Keratinocyte (primary cell): Measurements from ENCODE around the gene PRDM11. TPM values are rescaled to one million over a fixed set of nuclear protein-coding genes. Genes with fewer than 3 reads are reported as not detected.

Experiments
- DNase-seq: peaks from one replicate; pipeline ENCODE4 v3.0.0-alpha.2; 2011; ENCODE audit warnings: low read depth, missing footprints, low spot score
- FAIRE-seq: peaks from 2 replicates; lab custom pipeline; 2011; peaks lifted over from hg19 to GRCh38; lab: Jason Lieb, UNC
- H2AFZ ChIP-seq: 2 replicates; pipeline ENCODE4 v1.6.0; 2012; ENCODE audit warnings: low read length, control low read depth, inconsistent platforms; ENCODE audit not compliant: control insufficient read depth
- H3K27ac ChIP-seq: 2 replicates; pipeline ENCODE4 v1.5.1; 2011; ENCODE audit warnings: low read length; ENCODE audit not compliant: control insufficient read depth, insufficient read depth
- H3K27me3 ChIP-seq: 3 replicates; pipeline ENCODE4 v1.6.0; 2011; ENCODE audit warnings: low read length; ENCODE audit not compliant: control insufficient read depth, insufficient read depth; ENCODE audit errors: extremely low read depth
- H3K36me3 ChIP-seq, 2 experiments: 2 replicates in 1 of 2; 3 replicates in 1 of 2; pipeline ENCODE4 v1.5.1; 2011; ENCODE audit warnings: low read length in 2 of 2, mild to moderate bottlenecking in 1 of 2; ENCODE audit not compliant: control insufficient read depth in 2 of 2, insufficient read depth in 2 of 2; ENCODE audit errors: extremely low read depth in 1 of 2
- H3K4me1 ChIP-seq: 3 replicates; pipeline ENCODE4 v1.5.1; 2011; ENCODE audit warnings: low read length; ENCODE audit not compliant: control insufficient read depth, insufficient read depth; ENCODE audit errors: extremely low read depth
- H3K4me2 ChIP-seq: 3 replicates; pipeline ENCODE4 v1.6.0; 2011; ENCODE audit warnings: low read depth, low read length; ENCODE audit not compliant: control insufficient read depth, insufficient read depth; ENCODE audit errors: extremely low read depth
- H3K4me3 ChIP-seq, 3 experiments: fragments of 200-600 bp in 1 of 3; sonication (generic) in 1 of 3; 2 replicates in 2 of 3; 3 replicates in 1 of 3; pipeline ENCODE4 v1.5.1; 2011 to 2016; ENCODE audit warnings: low read length in 3 of 3, mild to moderate bottlenecking in 3 of 3, control low read depth in 2 of 3, inconsistent platforms in 1 of 3, low read depth in 1 of 3, mixed read lengths in 1 of 3, mixed run types in 1 of 3, moderate library complexity in 1 of 3; ENCODE audit not compliant: control insufficient read depth in 2 of 3, insufficient read depth in 2 of 3; ENCODE audit errors: extremely low read depth in 1 of 3
- H3K79me2 ChIP-seq: 2 replicates; pipeline ENCODE4 v1.6.0; 2012; ENCODE audit warnings: low read length; ENCODE audit not compliant: control insufficient read depth, insufficient read depth
- H3K9ac ChIP-seq: 3 replicates; pipeline ENCODE4 v1.6.0; 2011; ENCODE audit warnings: low read length; ENCODE audit not compliant: control insufficient read depth, insufficient read depth; ENCODE audit errors: extremely low read depth
- H3K9me1 ChIP-seq: 3 replicates; pipeline ENCODE4 v1.6.0; 2011; ENCODE audit warnings: low read length; ENCODE audit not compliant: control insufficient read depth, insufficient read depth; ENCODE audit errors: extremely low read depth
- H3K9me3 ChIP-seq: 2 replicates; pipeline ENCODE4 v1.5.1; 2012; ENCODE audit warnings: low read depth, low read length; ENCODE audit not compliant: control insufficient read depth
- H4K20me1 ChIP-seq: 3 replicates; pipeline ENCODE4 v1.6.0; 2011; ENCODE audit warnings: low read length; ENCODE audit not compliant: control insufficient read depth, insufficient read depth; ENCODE audit errors: extremely low read depth
- EZH2 ChIP-seq: IDR thresholded peaks from one replicate; pipeline ENCODE4 v1.6.1; 2012; ENCODE audit warnings: inconsistent platforms, mild to moderate bottlenecking, low read length, moderate library complexity
- dilution Hi-C: fragments of 300-500 bp; cut with MboI; formaldehyde crosslinking; loops from one replicate; pipeline ENCODE4 v1.7.0; 2020; ENCODE audit warnings: low sequenced_read_pairs; ENCODE audit not compliant: extremely low pct_ligation_motif_present
- polyA plus RNA-seq, 5 experiments: library from polyadenylated mRNA; depleted of rRNA in 3 of 5; stranded (reverse) in 3 of 5; stranded (forward) in 1 of 5; unstranded in 1 of 5; fragments of >200 nt; gene quantifications; 1 replicate in 1 of 5; 2 replicates in 3 of 5; 3 replicates in 1 of 5; pipeline versions ENCODE4 v1.2.1 to v1.2.3, GENCODE V29; 2011 to 2012; ENCODE audit warnings: missing spikeins in 2 of 5, low read depth in 1 of 5, low replicate concordance in 1 of 5
- TF ChIP-seq, protein P1 (sequence below), 3 experiments: IDR thresholded peaks in 1 of 3; conservative IDR thresholded peaks in 1 of 3; optimal IDR thresholded peaks in 1 of 3; 2 replicates in 2 of 3; 3 replicates in 1 of 3; pipeline versions ENCODE3 to v1.5.1; 2011; ENCODE audit warnings: low read length in 3 of 3, mild to moderate bottlenecking in 3 of 3, moderate library complexity in 2 of 3, control low read depth in 1 of 3, inconsistent platforms in 1 of 3; ENCODE audit not compliant: insufficient read depth in 2 of 3; ENCODE audit errors: extremely low read depth in 1 of 3

Gene PRDM11
- polyA plus RNA-seq, 1 donor (not counting 4 experiments of a cell fraction or from before 2014, with no cell fraction given) = 2.1 TPM

DNA sequence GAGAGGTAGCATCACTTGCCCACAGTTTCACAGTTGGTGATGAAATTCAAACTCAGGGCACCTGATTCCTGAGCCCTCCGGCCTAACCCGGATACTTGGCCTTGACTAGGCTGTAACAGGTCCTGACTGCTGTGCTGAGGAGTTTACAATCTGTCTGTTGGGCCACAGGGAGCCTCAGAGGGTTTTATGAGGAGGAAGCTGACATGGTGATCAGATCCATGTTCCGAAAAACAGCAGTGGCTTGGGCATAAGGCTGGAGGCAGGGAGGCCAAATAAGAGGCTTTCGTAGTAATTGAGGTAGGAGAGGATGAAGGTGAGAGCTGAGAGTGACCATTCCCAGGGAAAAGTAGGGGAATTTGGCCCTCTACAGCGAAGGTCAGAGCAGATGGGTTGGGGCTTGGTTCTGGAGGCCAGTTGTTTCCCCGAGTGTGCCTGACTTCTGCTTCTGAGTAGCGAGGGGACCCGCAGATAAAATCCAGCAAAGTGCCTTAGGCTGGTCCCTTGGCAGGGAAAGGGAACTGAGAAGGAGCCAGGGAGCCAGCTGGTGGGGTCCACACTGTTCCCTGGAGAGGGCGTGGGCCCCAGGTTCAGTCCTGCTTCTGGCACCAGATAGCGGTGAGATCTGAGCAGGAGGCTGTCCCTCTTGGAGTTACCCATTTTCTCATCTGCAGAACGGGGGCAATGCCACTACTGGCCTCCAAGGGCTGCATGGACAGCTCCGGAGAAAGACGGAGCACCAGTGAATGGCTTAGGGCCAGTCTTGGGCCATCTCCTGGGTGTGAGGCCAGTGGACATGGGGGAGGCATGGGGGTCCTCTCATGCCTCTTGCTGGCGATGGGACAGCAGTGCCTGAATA lies 6.5 kb downstream of the PRDM11 start:
- no peak for FAIRE-seq
- Histone ChIP-seq H3K4me2 (no peak overlapping the region), H3K4me3 (no peak overlapping the region), H3K9me3 (no peaks in the 10 kb centered on the region), H4K20me1 (no peaks in the 10 kb centered on the region), H3K36me3 (no peaks in the 10 kb centered on the region), H3K79me2 (no peaks in the 10 kb centered on the region), H3K27ac (no peak overlapping the region), H3K9ac (no peak overlapping the region), H3K9me1 (no peaks in the 10 kb centered on the region), H3K4me1 (peaks cover 7% of the 10 kb centered on the region), H3K27me3 (no peaks in the 10 kb centered on the region), H2AFZ (no peak overlapping the region)
- no peak for TF ChIP-seq EZH2
- TF ChIP-seq, protein P1, sequence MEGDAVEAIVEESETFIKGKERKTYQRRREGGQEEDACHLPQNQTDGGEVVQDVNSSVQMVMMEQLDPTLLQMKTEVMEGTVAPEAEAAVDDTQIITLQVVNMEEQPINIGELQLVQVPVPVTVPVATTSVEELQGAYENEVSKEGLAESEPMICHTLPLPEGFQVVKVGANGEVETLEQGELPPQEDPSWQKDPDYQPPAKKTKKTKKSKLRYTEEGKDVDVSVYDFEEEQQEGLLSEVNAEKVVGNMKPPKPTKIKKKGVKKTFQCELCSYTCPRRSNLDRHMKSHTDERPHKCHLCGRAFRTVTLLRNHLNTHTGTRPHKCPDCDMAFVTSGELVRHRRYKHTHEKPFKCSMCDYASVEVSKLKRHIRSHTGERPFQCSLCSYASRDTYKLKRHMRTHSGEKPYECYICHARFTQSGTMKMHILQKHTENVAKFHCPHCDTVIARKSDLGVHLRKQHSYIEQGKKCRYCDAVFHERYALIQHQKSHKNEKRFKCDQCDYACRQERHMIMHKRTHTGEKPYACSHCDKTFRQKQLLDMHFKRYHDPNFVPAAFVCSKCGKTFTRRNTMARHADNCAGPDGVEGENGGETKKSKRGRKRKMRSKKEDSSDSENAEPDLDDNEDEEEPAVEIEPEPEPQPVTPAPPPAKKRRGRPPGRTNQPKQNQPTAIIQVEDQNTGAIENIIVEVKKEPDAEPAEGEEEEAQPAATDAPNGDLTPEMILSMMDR (optimal IDR thresholded peaks at IDR 0.05 in 1 of 3, IDR thresholded peaks at IDR 0.05 in 1 of 3, conservative IDR thresholded peaks at IDR 0.05 in 1 of 3; ENCODE audit: extremely low read depth in 1 of 3, insufficient read depth in 2 of 3, low read length in 3 of 3) = no peak
- dilution Hi-C loops = no loop called here
- DNase-seq = no peak

DNA sequence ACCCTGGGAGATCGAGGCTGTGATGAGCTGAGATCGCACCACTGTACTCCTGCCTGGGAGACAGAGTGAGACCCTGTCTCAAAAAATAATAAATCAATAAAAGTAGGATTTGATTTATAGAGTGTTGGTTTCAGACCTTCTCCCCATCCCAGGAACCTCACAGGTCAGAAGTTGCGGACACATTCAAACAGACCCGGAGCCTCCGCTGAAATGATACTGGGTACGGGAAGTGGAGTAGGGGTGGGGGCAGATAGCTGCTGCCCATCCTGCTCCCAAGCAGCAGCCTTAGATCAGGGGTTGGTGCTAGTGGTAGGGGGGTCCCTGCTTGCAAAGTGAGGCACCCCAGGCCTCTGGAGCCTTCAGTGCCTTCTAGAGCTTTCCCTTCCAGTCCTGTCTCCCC lies 7.8 kb downstream of the PRDM11 start:
- no peaks in the 10 kb centered on the region for H3K27me3 ChIP-seq
- no peaks in the 10 kb centered on the region for H3K9me1 ChIP-seq
- peaks cover 10% of the 10 kb centered on the region for H3K4me1 ChIP-seq
- TF ChIP-seq, protein P1 (optimal IDR thresholded peaks at IDR 0.05 in 1 of 3, IDR thresholded peaks at IDR 0.05 in 1 of 3, conservative IDR thresholded peaks at IDR 0.05 in 1 of 3; ENCODE audit: extremely low read depth in 1 of 3, insufficient read depth in 2 of 3, low read length in 3 of 3) = no peak
- no peak for TF ChIP-seq EZH2
- no peak for FAIRE-seq
- no peak overlapping the region for H3K9ac ChIP-seq
- no peaks in the 10 kb centered on the region for H4K20me1 ChIP-seq
- no peaks in the 10 kb centered on the region for H3K9me3 ChIP-seq
- no peak for DNase-seq
- no peak overlapping the region for H3K4me2 ChIP-seq
- H3K4me3 ChIP-seq = no peak overlapping the region
- no peak overlapping the region for H2AFZ ChIP-seq
- no peaks in the 10 kb centered on the region for H3K36me3 ChIP-seq
- H3K79me2 ChIP-seq = no peaks in the 10 kb centered on the region
- dilution Hi-C loops = no loop called here
- no peak overlapping the region for H3K27ac ChIP-seq
